ELF-1 (cell line): ENCODE data around the gene PDGFD.

Source experiments
- DNase-seq: peaks from one replicate; pipeline ENCODE4 v3.0.0-alpha.2; 2016; ENCODE audit warnings: low read depth, low spot score

PDGFD gene

GRCh38 chr11:103958475-103959215, 205.3 kb downstream of the PDGFD start:
- DNase-seq = no peak

DNA sequence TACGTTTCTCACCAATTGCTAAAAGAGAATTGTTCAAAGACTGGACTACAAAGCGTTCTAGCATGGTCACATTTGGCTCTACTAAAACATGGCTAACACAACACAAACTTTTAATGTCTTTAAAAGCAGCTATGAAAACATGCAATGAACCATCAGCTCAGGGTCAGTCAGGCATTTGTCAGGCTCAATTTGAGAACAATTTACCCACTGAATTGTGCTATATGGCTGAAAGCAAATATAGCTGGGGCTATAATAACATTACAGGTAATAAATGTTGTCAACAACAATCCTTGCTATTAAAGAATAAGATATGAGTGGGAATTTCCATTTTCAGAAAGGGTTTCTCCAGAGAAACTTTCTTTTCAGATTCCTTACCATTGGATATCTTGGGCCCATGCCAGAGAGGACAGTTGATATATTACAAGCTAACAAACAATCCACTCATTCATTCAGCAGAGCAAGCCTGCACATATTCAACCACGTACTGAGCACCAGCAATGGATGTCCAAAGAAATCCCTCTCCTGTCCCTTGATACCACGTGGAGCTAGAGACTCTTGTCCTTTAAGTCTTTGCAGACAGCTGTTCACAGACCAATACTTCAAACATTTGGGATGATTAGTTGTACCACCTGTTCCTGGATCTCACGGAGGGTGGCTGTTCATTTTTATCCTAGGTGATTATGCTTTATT, 210.0 kb downstream of the PDGFD start:
- no peak for DNase-seq

GRCh38 chr11:103949781-103950180, 214.2 kb downstream of the PDGFD start:
- DNase-seq = no peak

- DNase-seq = no peak
Measured at GRCh38 chr11:103948187-103948763, 215.7 kb downstream of the PDGFD start.

GRCh38 chr11:103947546-103947919, 216.4 kb downstream of the PDGFD start:
- no peak for DNase-seq

GRCh38 chr11:103946793-103947545, 217.0 kb downstream of the PDGFD start:
- no peak for DNase-seq

- no peak for DNase-seq
Measured at GRCh38 chr11:103944251-103944940, 219.6 kb downstream of the PDGFD start.

DNA sequence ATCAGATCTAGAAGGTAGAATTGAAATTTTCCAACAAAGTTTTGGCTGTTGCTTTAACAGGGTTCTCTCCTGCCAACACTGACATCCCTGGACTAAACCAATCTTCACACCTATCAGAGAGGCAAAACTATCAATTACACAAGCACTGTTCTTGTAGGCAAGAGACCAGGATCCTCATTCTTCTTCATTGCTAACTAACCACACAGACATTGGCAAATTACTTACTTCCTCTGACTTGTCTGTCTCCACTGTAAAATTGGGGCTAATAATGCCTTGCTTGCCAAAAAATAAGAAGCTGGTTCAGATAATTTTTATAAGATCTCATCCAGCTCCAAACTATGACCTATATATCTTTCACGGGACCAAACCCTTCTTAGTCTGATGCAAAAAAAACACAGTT, 221.3 kb downstream of the PDGFD start:
- DNase-seq = no peak

DNA sequence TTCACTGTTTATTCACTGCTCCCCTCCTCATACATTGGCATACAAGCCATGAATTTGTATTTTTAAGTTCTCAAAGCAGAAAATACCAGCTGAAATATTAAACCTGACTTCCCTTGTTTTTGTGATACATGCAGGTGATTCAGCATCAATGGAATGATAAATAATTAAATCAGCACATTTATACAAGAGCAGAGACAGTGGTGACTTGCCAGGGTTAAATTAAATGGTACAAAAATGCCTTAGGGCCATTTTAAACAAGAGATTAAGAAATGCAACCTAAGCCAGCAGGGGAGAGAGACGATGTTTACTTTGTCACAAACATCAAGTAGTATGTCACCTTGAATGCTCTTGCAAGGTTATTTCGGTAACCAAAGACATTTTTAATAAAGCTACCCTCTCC, 223.4 kb downstream of the PDGFD start:
- DNase-seq = no peak

GRCh38 chr11:103939694-103940093, 224.3 kb downstream of the PDGFD start:
- DNase-seq = no peak

DNA sequence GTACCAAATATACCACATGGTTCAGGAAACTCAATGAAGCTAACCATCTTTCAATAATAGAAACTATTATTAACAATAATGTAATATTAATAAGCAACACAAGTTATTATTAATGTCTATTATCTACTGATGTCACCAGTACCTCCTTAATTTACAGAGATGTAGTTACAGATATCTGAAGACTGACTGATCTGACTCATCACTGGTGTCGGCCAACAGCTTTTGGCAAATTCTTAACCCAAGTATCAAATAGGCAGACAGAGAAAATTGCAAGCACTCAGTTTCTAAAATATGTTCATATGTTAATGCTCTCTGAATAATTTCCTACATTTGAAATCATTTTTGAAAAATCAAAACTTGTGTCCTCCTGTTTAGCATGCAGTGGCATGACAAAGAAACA, 227.9 kb downstream of the PDGFD start:
- no peak for DNase-seq

GRCh38 chr11:103935219-103935618, 228.7 kb downstream of the PDGFD start:
- no peak for DNase-seq

- no peak for DNase-seq
Measured at GRCh38 chr11:103929170-103929903, 234.6 kb downstream of the PDGFD start.

DNA sequence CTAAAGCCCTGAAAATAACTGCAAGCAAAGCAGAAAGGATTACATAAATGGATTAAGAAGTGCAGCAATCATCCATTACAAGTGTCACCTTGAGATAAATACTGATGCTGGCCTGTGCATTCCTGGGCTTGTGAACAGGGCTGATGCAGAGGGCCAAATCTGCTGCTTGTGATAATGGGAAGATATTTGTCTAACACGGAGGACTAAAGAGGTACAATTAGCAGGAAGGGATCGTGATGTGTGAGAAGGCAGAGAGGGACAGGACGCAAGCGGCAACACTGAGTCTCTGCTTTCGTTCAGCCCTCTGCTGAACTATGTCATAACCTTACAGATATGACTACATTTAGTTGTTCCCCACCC, 235.2 kb downstream of the PDGFD start:
- DNase-seq = no peak

GRCh38 chr11:103928040-103928801, 235.7 kb downstream of the PDGFD start:
- peak; percentile 34 for DNase-seq

- DNase-seq = no peak
Measured at GRCh38 chr11:103927535-103927934, 236.4 kb downstream of the PDGFD start.

- no peak for DNase-seq
Measured at GRCh38 chr11:103926990-103927389, 237.0 kb downstream of the PDGFD start.

DNA sequence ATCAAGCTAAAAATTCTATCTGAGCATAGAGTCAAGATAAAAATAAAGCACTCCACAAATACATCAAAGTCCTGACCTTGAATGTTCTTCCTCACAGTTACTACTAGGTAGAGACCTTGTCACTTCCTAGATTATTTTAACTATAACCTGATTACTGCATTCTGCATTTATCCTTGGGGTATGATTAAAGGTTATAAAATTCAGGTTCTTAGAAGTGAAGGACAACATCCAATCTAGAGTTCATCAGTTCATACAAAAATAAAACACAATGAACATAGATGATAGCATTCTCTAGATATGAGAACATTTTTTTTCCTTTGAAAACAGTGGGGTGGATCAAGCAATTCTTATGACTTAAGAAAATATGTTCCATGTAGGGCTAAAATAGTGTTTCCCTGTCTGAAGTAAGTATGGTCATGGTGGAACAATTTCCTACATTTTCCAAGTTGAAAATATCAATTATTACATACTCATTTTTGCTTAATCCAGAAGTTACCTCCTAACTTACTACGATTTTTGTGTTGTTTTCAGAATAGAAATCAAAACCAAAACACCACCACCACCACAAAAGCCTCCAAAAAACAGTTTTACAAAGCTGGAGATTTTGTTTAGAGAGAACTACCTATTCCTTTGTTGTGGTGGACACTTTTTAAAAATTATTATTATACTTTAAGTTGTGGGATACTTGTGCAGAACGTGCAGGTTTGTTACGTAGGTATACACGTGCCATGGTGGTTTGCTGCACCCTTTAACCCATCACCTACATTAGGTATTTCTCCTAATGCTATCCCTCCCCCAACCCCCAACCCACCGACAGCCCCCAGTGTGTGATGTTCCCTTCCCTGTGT, 239.6 kb downstream of the PDGFD start:
- DNase-seq = no peak

DNA sequence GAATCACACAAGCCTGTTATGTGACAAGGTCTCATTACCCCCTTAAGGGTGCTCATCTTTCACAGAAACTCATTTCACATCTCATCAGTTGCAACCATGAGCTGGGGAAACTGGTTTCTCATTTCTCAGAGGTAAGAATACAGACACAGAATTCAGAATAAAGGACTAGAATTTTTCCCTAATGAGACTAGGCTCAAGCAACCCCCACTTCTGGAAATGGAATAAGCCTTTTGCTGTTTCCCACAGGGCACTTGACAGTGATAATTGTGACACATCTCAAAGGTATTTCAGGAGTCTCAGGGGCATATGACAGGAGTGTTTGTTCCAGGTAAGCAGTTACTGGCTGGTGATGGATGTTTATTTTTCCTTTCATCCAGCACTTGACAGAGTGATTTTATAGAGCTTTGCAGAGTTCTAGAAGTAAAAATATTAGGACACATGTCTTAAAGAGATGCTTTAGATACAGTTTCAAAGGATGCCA, 240.5 kb downstream of the PDGFD start:
- DNase-seq = peak; percentile 14
